HG03460 (cell line): Measurements from ENCODE around the gene LAT.
"Not testable (repeated sequence)": the region's sequence is repeated elsewhere in the genome, so short reads cannot be mapped to it uniquely, and the experiment has no call there.

Experiments used
- ATAC-seq: cut with Tn5 transposase; IDR thresholded peaks from one replicate; pipeline ENCODE4 v1.9.1; 2021; ENCODE audit not compliant: unreplicated experiment

LAT gene

DNA sequence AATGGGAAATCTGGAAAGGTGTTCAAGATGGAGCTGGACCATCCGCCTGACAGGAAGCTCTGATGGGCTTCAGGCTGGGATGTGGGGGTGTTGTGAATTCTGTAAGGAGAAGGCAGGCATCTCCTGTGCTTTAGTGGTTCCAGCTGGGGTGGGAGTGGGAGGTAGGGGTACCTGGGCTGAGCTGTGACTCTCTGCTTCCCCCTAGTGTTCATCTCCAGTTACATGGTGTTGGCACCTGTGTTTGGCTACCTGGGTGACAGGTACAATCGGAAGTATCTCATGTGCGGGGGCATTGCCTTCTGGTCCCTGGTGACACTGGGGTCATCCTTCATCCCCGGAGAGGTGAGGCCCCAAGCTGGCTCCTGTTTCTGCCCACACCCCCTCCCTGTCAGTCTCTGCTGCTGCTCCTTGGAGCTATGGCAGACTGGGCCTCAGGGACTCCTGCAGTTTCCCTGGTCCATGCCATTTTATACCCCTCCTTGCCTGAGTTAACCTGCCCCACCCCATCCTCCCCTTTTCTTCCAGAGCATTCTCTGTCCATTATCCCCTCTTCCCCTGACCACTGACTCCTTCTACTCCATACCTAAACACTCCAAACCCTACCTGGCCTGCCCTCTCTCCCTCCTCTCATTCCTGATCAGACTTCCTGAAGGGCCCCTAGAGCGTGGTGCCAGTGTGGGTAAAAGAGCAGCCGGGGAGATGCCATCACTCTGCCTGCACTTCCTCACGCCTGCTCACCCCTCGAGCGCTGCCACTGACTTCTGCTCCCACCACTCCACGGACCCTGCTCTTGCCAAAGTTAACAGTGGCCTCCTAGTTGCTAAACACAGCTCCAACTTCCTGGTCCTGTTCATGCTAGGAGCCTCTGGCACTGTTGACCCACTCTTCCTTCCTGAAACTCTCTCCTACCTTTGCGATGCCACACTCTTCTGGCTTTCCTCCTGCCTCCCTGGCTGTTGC is 6.9 kb upstream of the LAT start:
- ATAC-seq: no peak

DNA sequence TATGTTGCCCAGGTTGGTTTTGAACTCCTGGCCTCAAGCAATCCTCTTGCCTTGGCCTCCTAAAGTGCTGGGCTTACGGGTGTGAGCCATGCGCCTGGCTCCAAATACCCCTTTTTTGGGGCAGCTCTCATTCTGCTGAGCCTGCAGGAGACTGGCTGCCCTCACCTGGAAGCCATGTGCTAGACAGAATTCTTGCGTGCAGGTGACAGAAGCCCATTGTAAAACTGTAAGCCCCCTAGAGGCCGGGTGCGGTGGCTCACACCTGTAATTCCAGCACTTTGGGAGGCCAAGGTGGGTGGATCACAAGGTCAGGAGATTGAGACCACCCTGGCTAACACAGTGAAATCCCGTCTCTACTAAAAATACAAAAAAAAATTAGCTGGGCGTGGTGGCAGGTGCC is 4.5 kb upstream of the LAT start:
- not testable (repeated sequence) for ATAC-seq

DNA sequence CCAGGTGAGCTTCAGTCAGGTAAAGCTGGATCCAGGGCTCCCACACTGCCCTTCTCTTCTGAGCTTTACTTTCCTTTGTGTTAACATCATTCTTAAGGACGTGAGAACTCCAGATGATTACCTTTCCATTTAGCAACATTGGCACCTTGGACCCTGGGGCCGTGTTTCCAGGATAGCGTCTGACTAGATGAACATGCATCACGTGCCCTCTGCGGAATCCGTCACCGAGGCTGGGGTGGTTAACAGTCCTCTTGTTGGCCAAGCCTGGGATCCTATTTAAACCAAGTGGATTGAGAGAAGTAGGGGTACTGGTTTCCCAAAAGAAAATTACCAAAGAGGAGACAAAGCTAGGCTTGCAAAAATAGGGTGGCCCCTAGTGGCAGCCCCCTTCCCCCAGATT is 3.9 kb upstream of the LAT start:
- no peak for ATAC-seq

DNA sequence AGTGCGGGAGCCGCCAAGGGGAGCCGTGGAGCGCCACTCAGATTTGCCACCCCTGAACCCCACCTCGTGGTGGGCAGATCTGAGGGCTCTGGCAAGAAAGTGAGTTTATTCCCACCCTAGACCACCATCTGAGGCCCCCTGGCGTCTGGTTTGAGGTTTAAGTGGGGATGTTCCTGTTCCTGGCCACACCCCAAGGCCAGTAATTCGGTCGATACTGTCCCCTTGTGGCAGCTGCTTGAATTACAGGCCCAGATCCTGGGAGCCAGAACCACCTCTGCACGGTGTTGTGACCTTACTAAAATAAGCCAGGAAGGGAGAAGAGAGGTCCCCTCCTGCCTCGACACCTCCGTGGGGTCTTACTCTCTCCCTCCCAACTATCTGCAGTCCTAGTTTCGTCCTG is 3.3 kb upstream of the LAT start:
- no peak for ATAC-seq

DNA sequence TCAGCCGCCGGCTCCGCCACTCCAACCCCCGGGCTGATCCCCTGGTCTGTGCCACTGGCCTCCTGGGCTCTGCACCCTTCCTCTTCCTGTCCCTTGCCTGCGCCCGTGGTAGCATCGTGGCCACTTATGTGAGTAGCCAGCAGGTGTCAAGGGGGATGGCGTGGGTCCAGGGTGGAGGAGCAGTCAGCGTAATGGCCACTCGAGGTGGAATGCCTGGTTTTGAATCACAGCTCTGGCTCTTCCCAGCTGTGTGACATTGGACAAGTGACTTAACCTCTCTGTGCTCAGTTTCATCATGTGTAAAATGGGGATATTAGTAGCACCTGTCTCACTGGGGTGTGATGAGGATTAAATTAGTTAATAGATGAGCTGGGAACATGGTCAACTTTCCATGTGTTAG is 2.4 kb upstream of the LAT start:
- no peak for ATAC-seq

DNA sequence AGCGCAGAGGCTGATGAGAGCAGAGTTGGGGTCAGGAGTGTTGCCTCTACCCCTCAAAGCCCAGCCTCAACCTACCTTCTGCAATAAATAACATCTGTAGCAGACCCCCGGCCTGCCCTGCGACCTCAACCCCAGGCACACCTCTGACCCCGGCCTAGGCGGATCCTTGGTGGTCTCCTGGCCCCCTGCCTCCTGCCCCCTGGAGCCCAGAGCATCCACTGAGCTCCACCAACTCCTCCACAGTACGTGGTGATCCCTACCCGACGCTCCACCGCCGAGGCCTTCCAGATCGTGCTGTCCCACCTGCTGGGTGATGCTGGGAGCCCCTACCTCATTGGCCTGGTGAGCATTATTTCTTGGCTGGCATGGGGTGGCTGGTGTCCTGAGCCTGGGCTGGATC is 1.9 kb upstream of the LAT start:
- ATAC-seq: no peak

DNA sequence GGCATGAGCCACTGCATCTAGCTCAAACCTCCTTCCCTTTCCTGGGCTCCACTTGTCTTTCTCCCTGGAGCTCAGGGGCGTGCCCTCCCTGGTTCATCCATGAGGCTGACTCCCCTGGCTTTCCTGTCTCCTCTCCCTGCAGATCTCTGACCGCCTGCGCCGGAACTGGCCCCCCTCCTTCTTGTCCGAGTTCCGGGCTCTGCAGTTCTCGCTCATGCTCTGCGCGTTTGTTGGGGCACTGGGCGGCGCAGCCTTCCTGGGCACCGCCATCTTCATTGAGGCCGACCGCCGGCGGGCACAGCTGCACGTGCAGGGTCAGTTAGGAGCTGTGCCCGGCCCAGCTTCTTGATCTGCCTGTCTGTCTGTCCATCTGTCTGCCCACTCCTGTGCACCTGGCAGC is 1.2 kb upstream of the LAT start:
- no peak for ATAC-seq

DNA sequence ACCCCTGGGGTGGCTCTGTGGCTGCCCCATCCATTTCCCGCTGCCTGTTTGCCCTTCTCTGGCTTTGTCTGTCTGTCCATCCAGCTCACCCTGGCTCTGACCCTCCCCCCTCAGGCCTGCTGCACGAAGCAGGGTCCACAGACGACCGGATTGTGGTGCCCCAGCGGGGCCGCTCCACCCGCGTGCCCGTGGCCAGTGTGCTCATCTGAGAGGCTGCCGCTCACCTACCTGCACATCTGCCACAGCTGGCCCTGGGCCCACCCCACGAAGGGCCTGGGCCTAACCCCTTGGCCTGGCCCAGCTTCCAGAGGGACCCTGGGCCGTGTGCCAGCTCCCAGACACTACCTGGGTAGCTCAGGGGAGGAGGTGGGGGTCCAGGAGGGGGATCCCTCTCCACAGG is 761 bp upstream of the LAT start:
- ATAC-seq: no peak

DNA sequence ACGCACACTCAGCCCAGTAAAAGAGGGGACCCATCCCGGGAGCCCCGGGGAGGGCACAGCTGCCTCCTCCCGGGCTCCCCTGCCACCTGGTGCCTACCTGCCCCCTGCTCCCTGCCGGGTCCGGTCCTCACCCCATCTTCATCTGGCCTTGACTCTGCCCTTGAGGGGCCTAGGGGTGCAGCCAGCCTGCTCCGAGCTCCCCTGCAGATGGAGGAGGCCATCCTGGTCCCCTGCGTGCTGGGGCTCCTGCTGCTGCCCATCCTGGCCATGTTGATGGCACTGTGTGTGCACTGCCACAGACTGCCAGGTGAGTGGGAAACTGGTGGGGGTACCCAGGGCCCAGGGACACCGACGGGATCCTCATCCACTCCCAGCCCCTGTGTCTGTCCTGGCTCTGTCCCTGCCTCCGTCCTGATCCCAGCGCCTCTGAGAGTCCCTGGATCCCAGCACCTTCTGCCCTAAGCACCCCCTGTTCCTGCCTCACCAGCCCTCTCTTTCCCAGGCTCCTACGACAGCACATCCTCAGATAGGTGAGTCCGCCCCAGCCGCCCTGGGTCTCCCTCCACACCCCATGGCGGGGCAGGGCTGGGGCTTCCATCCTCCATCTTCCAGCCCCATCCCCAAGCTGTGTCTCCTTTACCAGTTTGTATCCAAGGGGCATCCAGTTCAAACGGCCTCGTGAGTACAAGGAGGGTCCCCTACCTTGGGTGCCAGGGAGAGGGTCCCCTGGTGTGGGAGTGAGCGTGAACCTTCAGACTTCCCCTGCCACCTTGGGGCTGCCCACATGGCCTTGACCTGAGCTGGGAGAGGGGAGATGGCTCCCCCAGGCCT is 574 bp downstream of the LAT start:
- ATAC-seq: no peak

DNA sequence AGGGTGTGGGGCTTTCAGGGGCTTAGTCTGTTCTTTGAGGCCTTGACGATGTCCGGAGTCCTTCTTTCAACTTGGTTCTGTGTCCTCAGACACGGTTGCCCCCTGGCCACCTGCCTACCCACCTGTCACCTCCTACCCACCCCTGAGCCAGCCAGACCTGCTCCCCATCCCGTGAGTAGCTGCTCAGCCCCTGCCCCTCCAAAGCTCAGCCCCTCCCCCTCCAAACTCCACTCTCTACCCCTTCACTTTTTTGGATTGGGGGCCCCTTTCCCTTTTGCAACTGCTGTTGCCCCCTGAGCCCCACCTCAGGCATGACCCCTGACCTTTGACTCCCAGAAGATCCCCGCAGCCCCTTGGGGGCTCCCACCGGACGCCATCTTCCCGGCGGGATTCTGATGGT is 1.2 kb downstream of the LAT start:
- ATAC-seq: no peak

DNA sequence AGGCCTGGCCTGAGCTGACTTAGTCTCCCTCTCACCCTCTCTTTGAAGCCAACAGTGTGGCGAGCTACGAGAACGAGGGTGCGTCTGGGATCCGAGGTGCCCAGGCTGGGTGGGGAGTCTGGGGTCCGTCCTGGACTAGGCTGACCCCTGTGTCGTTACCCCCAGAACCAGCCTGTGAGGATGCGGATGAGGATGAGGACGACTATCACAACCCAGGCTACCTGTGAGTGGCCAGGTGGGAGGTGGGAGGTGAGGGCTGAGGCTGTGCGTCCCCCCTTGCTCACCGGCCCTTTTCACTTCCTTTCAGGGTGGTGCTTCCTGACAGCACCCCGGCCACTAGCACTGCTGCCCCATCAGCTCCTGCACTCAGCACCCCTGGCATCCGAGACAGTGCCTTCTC is 1.6 kb downstream of the LAT start:
- no peak for ATAC-seq

DNA sequence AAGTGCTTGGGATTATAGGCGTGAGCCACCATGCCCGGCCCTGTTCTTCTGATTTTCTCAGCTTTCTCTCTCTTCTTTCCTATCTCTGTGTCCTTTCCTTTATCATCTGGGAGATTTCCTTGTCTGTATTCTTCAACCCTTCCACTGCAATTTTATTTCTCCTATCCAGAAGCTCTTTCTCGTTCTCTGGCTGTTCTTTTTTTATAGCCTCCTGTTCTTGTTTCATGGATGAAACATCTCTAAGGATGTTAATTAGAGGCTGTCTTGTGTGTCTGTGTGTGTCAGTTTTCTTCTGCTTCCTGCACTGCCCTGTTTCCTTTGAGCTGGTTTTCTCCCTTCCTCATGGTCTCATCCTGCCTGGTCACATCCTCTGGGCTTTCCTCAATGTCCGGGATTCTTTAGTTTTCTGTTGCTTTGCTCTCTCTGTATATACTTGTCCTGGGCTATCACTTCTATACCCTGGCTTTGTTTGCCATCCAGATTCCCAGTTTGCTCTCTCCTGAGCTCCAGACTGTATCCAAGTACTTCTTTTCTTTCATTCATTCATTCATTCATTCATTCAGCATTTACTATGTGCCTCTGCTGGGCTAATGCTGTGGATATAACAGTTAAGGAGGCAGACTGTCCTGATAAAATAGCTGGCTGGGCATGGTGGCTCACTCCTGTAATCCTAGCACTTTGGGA is 2.5 kb downstream of the LAT start:
- ATAC-seq: no peak

DNA sequence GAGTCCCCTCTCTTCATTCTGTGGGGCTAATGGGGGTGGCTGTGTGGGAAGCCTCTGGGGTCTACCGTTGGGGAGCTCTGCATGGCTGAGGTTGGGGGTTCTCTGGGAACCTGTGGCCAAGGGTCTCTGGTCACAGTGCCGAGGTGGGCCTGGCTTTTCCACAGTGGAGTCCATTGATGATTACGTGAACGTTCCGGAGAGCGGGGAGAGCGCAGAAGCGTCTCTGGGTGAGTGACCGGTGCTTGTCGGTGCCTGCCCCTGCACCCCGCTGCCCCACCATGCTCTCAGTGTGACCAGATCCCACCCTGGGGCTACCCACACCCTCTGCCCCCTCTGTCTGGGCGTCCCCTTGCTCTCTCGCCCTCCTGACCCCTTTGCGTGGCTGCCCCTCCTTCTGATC is 4.5 kb downstream of the LAT start:
- ATAC-seq: no peak

DNA sequence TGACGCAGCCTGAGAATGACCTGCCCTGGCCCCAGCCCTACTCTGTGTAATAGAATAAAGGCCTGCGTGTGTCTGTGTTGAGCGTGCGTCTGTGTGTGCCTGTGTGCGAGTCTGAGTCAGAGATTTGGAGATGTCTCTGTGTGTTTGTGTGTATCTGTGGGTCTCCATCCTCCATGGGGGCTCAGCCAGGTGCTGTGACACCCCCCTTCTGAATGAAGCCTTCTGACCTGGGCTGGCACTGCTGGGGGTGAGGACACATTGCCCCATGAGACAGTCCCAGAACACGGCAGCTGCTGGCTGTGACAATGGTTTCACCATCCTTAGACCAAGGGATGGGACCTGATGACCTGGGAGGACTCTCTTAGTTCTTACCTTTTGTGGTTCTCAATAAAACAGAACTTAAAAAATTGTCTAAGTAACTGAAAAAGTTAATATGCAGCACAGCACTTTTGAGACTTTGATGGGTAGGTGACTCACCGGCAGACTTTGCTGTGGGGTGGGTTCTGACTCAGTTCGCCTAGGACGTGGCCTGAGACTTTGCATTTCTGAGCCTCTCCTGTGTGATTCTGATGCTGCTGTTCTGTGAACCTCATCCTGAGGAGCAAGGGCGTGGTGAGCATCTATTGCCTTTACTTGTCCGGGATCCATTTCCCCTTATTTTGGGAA is 5.7 kb downstream of the LAT start:
- no peak for ATAC-seq

DNA sequence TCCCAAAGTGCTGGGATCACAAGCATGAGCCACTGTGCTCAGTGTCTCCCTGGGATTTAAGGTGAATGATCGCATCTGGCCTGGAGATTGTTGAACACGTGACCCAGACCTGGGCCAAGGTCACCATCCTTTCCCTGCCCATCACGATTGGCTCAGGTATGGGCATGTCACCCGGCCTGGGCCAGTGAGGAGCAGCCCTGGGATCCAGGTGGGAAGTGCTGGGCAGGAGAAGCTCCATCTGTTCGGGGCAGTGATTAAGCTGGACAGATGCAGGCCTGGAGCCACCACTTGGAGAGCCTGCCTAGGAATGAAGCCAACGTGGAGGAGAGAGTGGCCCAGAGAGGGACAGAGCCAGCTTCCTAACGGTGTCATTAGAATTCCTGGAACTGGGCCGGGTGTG is 6.8 kb downstream of the LAT start:
- no peak for ATAC-seq

DNA sequence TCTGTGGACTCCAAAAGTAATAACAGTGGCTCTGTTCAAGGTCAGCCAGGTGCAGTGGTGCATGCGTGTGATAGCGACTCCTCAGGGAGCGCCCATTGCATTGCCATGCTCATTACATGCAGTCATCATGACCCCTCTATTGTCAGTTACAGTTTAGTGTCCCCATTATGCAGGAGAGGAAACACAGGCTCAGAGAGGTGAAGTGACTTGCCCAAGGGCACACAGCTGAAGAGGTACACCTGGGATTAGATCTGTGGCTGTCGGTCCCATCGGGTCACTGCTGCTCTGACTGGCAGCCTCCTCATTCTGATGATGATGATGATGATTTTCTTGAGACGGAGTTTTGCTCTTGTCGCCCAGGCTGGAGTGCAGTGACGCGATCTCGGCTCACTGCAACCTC is 7.6 kb downstream of the LAT start:
- ATAC-seq: no peak

DNA sequence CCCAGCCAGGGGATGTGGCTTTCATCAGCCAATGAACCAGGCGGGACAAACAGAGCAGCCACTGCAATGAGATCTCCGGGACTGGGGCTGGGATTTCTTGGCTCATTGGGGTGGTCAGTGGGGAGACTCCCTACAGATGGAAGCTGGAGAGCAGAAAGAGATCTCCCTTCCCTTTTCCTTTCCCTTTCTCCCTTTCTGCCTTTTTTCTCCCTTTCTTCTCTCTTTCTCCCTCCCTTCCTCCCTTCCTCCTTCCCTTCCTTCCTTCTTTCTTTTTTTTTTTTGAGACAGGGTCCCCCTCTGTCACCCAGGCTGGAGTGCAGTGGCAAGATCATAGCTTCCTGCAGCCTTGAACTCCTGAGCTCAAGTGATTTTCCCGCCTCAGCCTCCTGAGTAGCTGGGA is 14.0 kb downstream of the LAT start:
- ATAC-seq: no peak

DNA sequence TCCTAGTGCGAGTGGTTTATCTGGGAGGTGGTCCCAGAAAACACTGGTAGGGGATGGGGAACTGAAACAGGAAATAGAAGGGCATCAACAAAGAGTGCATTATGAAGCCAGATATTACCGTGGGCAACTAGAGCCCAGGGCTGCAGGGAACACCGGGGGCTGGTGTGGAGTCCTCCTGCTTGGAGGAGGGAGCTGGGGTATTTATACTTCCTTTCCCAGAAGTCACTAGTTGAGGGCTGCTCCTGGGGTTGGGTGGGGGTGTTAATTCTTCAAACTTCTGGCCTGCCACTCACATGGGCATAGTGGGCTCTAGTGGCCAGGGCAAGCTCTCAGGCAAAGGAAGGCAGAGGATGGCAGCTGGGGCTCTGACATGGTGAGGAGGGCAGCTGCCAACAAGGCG is 14.7 kb downstream of the LAT start:
- no peak for ATAC-seq

DNA sequence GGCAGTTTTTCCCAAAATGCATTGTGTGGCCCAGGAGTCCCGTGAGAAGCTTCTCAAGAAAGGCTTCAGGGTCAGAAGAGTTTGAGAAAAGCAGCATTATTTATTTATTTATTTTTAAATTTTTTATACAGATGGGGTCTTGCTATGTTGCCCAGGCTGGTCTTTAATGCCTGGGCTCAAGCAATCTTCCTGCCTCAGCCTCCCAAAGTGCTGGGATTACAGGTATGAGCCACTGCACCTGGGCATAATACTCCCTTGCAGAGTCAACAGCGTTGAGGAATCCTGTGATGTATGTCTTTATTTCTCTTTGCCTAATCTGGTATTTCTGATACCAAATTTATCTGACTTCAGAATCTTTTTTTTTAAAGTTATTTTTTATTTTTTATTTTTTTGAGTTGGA is 15.2 kb downstream of the LAT start:
- no peak for ATAC-seq

DNA sequence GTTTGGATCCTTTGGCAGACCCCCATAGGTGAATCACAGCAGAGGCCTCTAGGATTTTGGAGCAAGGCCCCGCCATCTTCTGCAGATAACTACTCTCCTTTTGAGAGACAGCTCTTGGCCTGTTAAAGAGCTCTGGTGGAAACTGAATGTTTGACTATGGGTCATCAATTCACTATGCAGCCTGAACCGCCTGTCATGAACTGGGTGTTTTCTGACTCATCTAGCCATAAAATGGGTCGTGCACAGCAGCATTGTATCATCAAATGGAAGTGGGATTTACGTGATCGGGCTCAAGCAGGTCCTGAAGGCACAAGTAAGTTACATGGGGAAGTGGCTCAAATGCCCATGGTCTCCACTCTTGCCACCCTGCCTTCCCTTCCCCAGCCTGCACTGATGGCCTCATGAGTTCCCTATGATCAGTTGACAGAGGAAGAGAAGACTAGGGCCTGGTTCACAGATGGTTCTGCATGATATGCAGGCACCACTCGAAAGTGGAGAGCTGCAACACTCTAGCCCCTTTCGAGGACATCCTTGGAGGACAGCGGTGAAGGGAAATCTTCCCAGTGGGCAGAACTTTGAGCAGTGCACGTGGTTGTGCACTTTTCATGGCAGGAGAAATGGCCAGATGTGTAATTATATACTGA is 19.8 kb downstream of the LAT start:
- ATAC-seq: not testable (repeated sequence)
